GM12878 (cell line): ENCODE measurements around the gene LILRB1. TPM values are rescaled to one million over a fixed set of nuclear protein-coding genes. Genes with fewer than 3 reads are reported as not detected.
"Not testable (repeated sequence)": the region's sequence is repeated elsewhere in the genome, so short reads cannot be mapped to it uniquely, and the experiment has no call there.

ENCODE experiments used
- ATAC-seq: fragments of 200-7000 bp; cut with Tn5 transposase; 3 replicates; pipeline ENCODE4 v1.9.1; 2020; ENCODE audit warnings: mild to moderate bottlenecking, moderate library complexity
- BruUV-seq: library from RNA; stranded (reverse); fragments of 400-500 nt; replicated peaks from 2 replicates; lab custom pipeline; 2021; lab: Mats Ljungman, UMichigan
- CTCF ChIA-PET: fragments of 300-600 bp; sonication (Branson Sonifier 250); formaldehyde crosslinking; extraction: SDS; loops from one replicate; lab custom pipeline; 2021; ENCODE audit warnings: inconsistent platforms; lab: Yijun Ruan, JAX
- POLR2A ChIA-PET: fragments of 350-600 bp; formaldehyde crosslinking; extraction: SDS; loops from one replicate; lab custom pipeline; 2021; ENCODE audit warnings: inconsistent platforms; lab: Charles Lee
- RAD21 ChIA-PET: fragments of 300-600 bp; sonication (Branson Sonifier 250); formaldehyde crosslinking; loops from one replicate; lab custom pipeline; 2023; ENCODE audit warnings: antibody characterized with exemption; ENCODE audit not compliant: unreplicated experiment; lab: Charles Lee
- SMC1A ChIA-PET: fragments of 300-600 bp; sonication (Branson Sonifier 250); formaldehyde crosslinking; loops from one replicate; lab custom pipeline; 2023; ENCODE audit not compliant: unreplicated experiment, uncharacterized antibody; lab: Charles Lee
- DNase-seq: peaks from one replicate; pipeline ENCODE4 v3.0.0-alpha.2; 2011; ENCODE audit warnings: low read depth, low spot score
- FAIRE-seq: peaks from 3 replicates; lab custom pipeline; 2011; peaks lifted over from hg19 to GRCh38; lab: Jason Lieb, UNC
- H2AFZ ChIP-seq: 2 replicates; pipeline ENCODE4 v1.6.0; 2011; ENCODE audit warnings: low read depth, low read length, control low read depth; ENCODE audit not compliant: control insufficient read depth
- H3K27ac ChIP-seq: 2 replicates; pipeline ENCODE4 v1.5.1; 2011; ENCODE audit warnings: control low read depth; ENCODE audit not compliant: control insufficient read depth, insufficient read depth
- H3K27me3 ChIP-seq, 2 experiments: replicated peaks in 1 of 2; 2 replicates each; pipeline versions ENCODE4 v1.6.0 to v1.6.1; 2011; ENCODE audit warnings: low read length in 1 of 2; ENCODE audit not compliant: control insufficient read depth in 2 of 2, insufficient read depth in 2 of 2
- H3K36me3 ChIP-seq, 2 experiments: 2 replicates each; pipeline ENCODE4 v1.5.1; 2011; ENCODE audit warnings: low read length in 1 of 2; ENCODE audit not compliant: control insufficient read depth in 2 of 2, insufficient read depth in 2 of 2
- H3K4me1 ChIP-seq: 2 replicates; pipeline ENCODE4 v1.6.1; 2011; ENCODE audit warnings: mild to moderate bottlenecking, low read length, moderate library complexity, mixed read lengths; ENCODE audit not compliant: control insufficient read depth, insufficient read depth
- H3K4me2 ChIP-seq: 2 replicates; pipeline ENCODE4 v1.6.0; 2011; ENCODE audit warnings: control low read depth; ENCODE audit not compliant: control insufficient read depth, insufficient read depth
- H3K4me3 ChIP-seq: fragments of 200-600 bp; sonication (generic); 2 replicates; pipeline ENCODE4 v1.5.1; 2016
- H3K79me2 ChIP-seq: 2 replicates; pipeline ENCODE4 v1.6.0; 2011; ENCODE audit warnings: low read length; ENCODE audit not compliant: control insufficient read depth, insufficient read depth
- H3K9ac ChIP-seq: 2 replicates; pipeline ENCODE4 v1.8.0; 2011; ENCODE audit warnings: low read length, control low read depth, mixed read lengths; ENCODE audit not compliant: control insufficient read depth, insufficient read depth
- H3K9me3 ChIP-seq: replicated peaks from 3 replicates; pipeline ENCODE4 v1.5.1; 2011; ENCODE audit warnings: mild to moderate bottlenecking, low read length; ENCODE audit not compliant: control insufficient read depth, insufficient read depth
- H4K20me1 ChIP-seq: 2 replicates; pipeline ENCODE4 v1.6.0; 2011; ENCODE audit not compliant: control insufficient read depth, insufficient read depth
- IKZF1 ChIP-seq: fragments of 450-650 bp; conservative IDR thresholded peaks from 2 replicates; pipeline ENCODE4 v1.6.1; 2017; ENCODE audit warnings: antibody characterized with exemption, mild to moderate bottlenecking
- POLR2A ChIP-seq: IDR thresholded peaks from 2 replicates; pipeline ENCODE4 v1.6.1; 2011; ENCODE audit warnings: low read depth, mild to moderate bottlenecking, low read length
- WGBS: methylation state at CpG from one replicate; pipeline ENCODE4 v1.1.6; 2016; ENCODE audit warnings: low lambda C conversion rate; ENCODE audit not compliant: insufficient replicate concordance, insufficient coverage; ENCODE audit errors: missing lambda C conversion rate; 5-methylcytosine and 5-hydroxymethylcytosine counted together
- in situ Hi-C: fragments of 300-500 bp; cut with MboI; formaldehyde crosslinking; loops from 9 replicates; pipeline ENCODE4 v1.14.3; 2018; ENCODE audit warnings: mixed read lengths
- intact Hi-C: fragments of 100-400 bp; cut with micrococcal nuclease; formaldehyde crosslinking; loops from one replicate; pipeline ENCODE4 v1.14.2; 2022; ENCODE audit not compliant: unreplicated experiment
- polyA plus RNA-seq, 11 experiments: library from polyadenylated mRNA; depleted of rRNA in 4 of 11; unstranded in 6 of 11; stranded (reverse) in 5 of 11; fragments of >200 nt; fragmentation: Nextera tagmentation in 4 of 11; fragmentation: Illumina TruSeq in 1 of 11; extraction: Ambion mirVana in 4 of 11; extraction: Trizol in 1 of 11; gene quantifications; 1 replicate in 1 of 11; 2 replicates in 10 of 11; pipeline versions ENCODE4 v1.2.1 to v1.2.3, GENCODE V29; 2011 to 2016; ENCODE audit warnings: inconsistent platforms in 2 of 11, missing spikeins in 2 of 11, low read depth in 1 of 11
- total RNA-seq, 4 experiments: library from RNA; depleted of rRNA in 3 of 4; stranded (reverse); fragments of >200 nt in 3 of 4; fragmentation: Illumina TruSeq in 1 of 4; extraction: Trizol in 1 of 4; gene quantifications; 2 replicates each; pipeline versions ENCODE4 v1.2.1 to v1.2.3, GENCODE V29; 2013 to 2021

LILRB1 gene
- total and polyA plus RNA-seq, 10 of the 15 experiments (the other 5 are each of a cell fraction or from before 2014, with no cell fraction given), result 4.9 to 92.2 (median 50.1) TPM

DNA sequence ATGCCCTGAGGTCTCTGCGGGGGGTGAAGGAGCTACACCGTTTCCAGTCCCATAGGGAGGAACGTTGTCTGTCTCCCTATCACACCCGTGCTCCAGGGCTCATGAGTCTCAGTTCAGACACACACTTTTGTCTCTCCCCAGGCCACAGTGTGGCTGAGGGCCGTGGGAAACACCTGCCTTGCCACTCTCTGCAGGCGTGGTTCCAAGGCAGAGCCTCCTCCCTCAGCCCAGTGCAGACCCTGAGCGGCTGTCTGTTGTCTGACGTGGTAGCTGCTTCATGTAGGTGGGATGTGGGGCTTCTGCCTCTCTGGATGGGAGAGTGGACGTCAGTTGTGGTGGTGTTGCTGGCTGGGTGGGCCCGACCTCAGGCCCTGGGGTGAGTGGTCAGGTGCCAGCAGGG lies 6.0 kb upstream of the LILRB1 start:
- 9% methylated on average over 10 of the region's 10 CpGs for WGBS
- peak; percentile 33; the same call in 1 of the 2 replicates for TF ChIP-seq POLR2A
- RAD21 ChIA-PET, H2AFZ ChIP-seq, H4K20me1 ChIP-seq, POLR2A ChIA-PET, FAIRE-seq, H3K27me3 ChIP-seq, intact Hi-C loops, in situ Hi-C loops, CTCF ChIA-PET, BruUV-seq, H3K9me3 ChIP-seq, DNase-seq: not testable (repeated sequence)
- H3K4me1 ChIP-seq, result peaks cover 14% of the 10 kb centered on the region
- peaks cover 5 to 29% of the 10 kb centered on the region in 2 experiments; a peak in 3 of 4 replicates for H3K36me3 ChIP-seq
- peak overlapping the region; percentile 55 for H3K27ac ChIP-seq
- H3K79me2 ChIP-seq, result peaks cover 96% of the 10 kb centered on the region
- peak overlapping the region; percentile 93 for H3K4me2 ChIP-seq
- peak overlapping the region; percentile 82 for H3K4me3 ChIP-seq
- ATAC-seq, result peak; percentile 71
- H3K9ac ChIP-seq, result peak overlapping the region; percentile 56
- SMC1A ChIA-PET, result interaction anchor here (1.6 kb wide), 1 partner anchor 29 kb away, joined by 6 read pairs; no protein-coding TSS in a partner anchor

DNA sequence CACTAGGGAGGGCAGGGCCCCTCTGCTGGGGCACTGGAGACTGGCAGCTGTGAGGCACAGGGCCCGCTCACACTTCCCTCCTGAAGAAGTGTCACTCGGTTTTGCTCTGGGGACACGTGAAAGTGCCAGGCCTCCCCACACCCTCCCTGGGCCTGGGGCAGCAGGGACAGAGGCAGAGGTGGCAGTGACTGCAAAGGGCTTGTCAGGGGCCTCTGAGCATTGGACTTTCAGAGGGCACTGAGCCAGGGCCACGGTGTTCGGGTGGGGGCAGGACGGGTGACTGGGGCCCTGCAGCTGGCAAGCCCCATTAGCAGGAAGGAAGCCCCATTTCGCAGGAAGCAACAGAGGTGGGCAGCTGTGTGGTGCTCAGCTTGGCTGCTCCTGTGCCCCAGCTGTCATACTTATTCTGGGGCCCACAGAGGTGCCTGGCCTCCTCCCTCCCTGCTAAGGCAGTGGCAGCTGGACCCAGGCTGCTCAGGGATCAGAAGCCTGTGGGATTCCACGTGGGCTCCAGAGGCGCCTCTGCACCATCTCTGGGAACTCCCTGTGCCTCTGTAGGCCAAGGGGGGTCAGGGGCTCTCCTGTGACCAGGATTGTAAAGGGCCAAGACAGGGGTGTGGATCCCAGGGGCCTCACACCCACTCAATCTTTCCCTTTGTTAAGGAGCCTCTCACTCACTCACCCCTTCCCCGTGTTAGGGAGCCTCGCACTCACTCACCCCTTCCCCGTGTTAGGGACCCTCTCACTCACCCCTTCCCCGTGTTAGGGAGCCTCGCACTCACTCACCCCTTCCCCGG lies 5.2 kb upstream of the LILRB1 start:
- WGBS, result 29% methylated on average over 14 of the region's 15 CpGs

More for the DNA sequence above, 5.2 kb upstream of the LILRB1 start:
- in situ Hi-C loops, DNase-seq, intact Hi-C loops, H2AFZ ChIP-seq, BruUV-seq, POLR2A ChIA-PET, H3K9ac ChIP-seq, CTCF ChIA-PET, H4K20me1 ChIP-seq, H3K27ac ChIP-seq, FAIRE-seq, RAD21 ChIA-PET, H3K27me3 ChIP-seq, H3K9me3 ChIP-seq, H3K4me3 ChIP-seq: not testable (repeated sequence)
- peak; percentile 51 for ATAC-seq
- Histone ChIP-seq H3K4me2 (peak overlapping the region; percentile 25), H3K4me1 (peaks cover 20% of the 10 kb centered on the region), H3K79me2 (peaks cover 90% of the 10 kb centered on the region), H3K36me3 (peaks cover 5 to 31% of the 10 kb centered on the region in 2 experiments; a peak in 3 of 4 replicates)
- SMC1A ChIA-PET, result interaction anchor here (0.8 kb wide), 1 partner anchor 8 kb away, joined by 3 read pairs; no protein-coding TSS in a partner anchor
- peak; percentile 50 for TF ChIP-seq IKZF1
